Activated CD4-positive, CD25-positive, alpha-beta regulatory T cell treated with anti-CD3 and anti-CD28 coated beads, Interleukin-2, amount 50 U/mL, for 24 hours (primary cell): ENCODE measurements around the gene HCN2.
"Not testable (repeated sequence)": the region's sequence is repeated elsewhere in the genome, so short reads cannot be mapped to it uniquely, and the experiment has no call there.

ENCODE experiments used
- ATAC-seq, 2 donors: fragments of 150-1000 bp; cut with Tn5 transposase; one replicate each; pipeline ENCODE4 v1.10.0; 2021; ENCODE audit warnings: mild to moderate bottlenecking in 1 of 2, moderate library complexity in 1 of 2

The HCN2 gene

GRCh38 chr19:605061-605971 is 15.6 kb downstream of the HCN2 start:
- ATAC-seq = not testable (repeated sequence)

GRCh38 chr19:607301-608154 is 17.8 kb downstream of the HCN2 start:
- ATAC-seq = no peak

- no peak for ATAC-seq
Measured at GRCh38 chr19:608155-609003, 18.7 kb downstream of the HCN2 start.

- no peak for ATAC-seq
Measured at GRCh38 chr19:609004-609346, 19.3 kb downstream of the HCN2 start.

GRCh38 chr19:610071-610800 is 20.6 kb downstream of the HCN2 start:
- peak in 1 of 2 donors; percentile 5 for ATAC-seq

GRCh38 chr19:610801-611480 is 21.3 kb downstream of the HCN2 start:
- ATAC-seq = peak; percentile 12 to 30

- ATAC-seq = peak; percentile 92 to 93
Measured at GRCh38 chr19:611481-611868, 21.8 kb downstream of the HCN2 start.

- ATAC-seq = no peak
Measured at GRCh38 chr19:612941-613340, 23.3 kb downstream of the HCN2 start.

- ATAC-seq = no peak
Measured at GRCh38 chr19:613732-614567, 24.3 kb downstream of the HCN2 start.

- ATAC-seq = no peak
Measured at GRCh38 chr19:615619-616018, 25.9 kb downstream of the HCN2 start.

GRCh38 chr19:616062-616700 is 26.5 kb downstream of the HCN2 start:
- no peak for ATAC-seq

GRCh38 chr19:616747-617526 is 27.3 kb downstream of the HCN2 start:
- ATAC-seq = no peak

- ATAC-seq = no peak
Measured at GRCh38 chr19:617551-618246, 28.0 kb downstream of the HCN2 start.

GRCh38 chr19:618247-618619 is 28.6 kb downstream of the HCN2 start:
- ATAC-seq = no peak

- ATAC-seq = no peak
Measured at GRCh38 chr19:618674-619285, 29.1 kb downstream of the HCN2 start.

- no peak for ATAC-seq
Measured at GRCh38 chr19:619286-620002, 29.8 kb downstream of the HCN2 start.

- ATAC-seq = no peak
Measured at GRCh38 chr19:620166-620862, 30.6 kb downstream of the HCN2 start.
